ENCODE measurements around the gene DNMT3A.

Gene DNMT3A

DNA sequence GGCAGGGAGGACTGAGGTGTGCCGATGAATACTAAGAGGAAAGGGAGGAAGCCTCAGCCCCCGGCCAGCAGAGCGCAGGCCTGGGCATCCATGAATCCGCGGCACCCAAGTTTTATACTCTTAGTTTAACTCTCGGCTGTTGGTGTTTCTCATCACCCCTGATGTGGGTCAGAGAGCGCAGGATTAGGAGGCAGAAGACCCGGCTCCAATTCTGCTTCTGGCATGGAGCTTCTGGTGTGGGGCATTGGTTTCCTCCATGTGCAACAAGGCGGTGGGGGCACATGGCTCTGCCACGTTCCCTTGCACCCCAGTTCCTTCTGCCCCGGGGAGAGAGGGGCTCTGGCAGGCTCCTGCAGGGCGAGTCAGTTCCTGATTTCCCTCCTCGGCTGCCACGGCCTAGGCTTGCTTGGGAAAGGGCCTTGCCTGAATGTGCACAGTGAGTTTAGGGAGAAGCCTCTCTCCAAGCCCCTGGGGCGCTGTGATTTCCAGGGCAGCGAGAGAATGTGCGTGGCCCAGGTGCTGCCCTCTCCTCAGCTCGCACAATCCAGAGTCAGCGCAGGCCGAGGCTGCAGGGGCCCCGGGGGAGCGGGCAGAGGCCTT is 36.2 kb upstream of the DNMT3A start:
- no peak for DNase-seq (ENCODE audit: low read depth)
- no peak overlapping the region for H3K4me3 ChIP-seq (ENCODE audit: low read length)
- no peak for TF ChIP-seq CTCF (conservative IDR thresholded peaks at IDR 0.05; ENCODE audit: low read length)

- peak; percentile 78 for DNase-seq (ENCODE audit: low read depth)
- peak overlapping the region; percentile 48 for H3K4me3 ChIP-seq (ENCODE audit: low read length)
- TF ChIP-seq CTCF (conservative IDR thresholded peaks at IDR 0.05; ENCODE audit: low read length) = peak; percentile 55
Observed at GRCh38 chr2:25376750-25377621, 35.3 kb upstream of the DNMT3A start.

DNA sequence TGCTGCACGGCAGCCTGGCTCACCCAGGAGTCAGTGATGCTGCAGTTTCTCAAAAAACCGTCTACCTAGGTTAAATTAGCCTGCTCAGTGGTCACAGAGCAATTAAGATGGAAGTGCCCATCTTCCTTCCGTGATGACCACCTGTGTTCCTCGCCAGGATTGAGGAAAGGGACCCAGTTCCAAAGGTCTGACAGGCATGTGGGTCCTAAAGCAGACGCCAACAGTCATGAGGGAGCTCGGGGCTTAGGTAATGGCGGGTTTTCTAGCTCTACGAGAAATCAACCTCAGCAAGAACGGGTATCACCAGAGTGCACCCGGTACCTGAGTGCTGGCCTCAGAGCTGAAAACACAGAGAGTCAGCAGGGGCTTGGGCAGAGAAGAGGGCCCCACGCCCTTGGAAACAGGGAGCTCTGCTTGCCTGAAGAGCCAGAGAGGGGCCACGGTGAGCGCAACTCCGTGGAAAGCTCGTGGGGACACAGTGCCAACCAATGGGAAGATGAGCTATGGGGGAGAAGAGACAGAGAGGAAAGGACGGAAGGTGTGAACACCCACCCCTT is 34.3 kb upstream of the DNMT3A start:
- no peak overlapping the region for H3K4me3 ChIP-seq (ENCODE audit: low read length)
- no peak for DNase-seq (ENCODE audit: low read depth)
- no peak for TF ChIP-seq CTCF (conservative IDR thresholded peaks at IDR 0.05; ENCODE audit: low read length)

- TF ChIP-seq CTCF (conservative IDR thresholded peaks at IDR 0.05; ENCODE audit: low read length) = no peak
- H3K4me3 ChIP-seq (ENCODE audit: low read length) = no peak overlapping the region
- no peak for DNase-seq (ENCODE audit: low read depth)
Observed at GRCh38 chr2:25375371-25375988, 33.8 kb upstream of the DNMT3A start.

- TF ChIP-seq CTCF (conservative IDR thresholded peaks at IDR 0.05; ENCODE audit: low read length) = no peak
- no peak for DNase-seq (ENCODE audit: low read depth)
- H3K4me3 ChIP-seq (ENCODE audit: low read length) = no peak overlapping the region
Observed at GRCh38 chr2:25374827-25375226, 33.1 kb upstream of the DNMT3A start.

DNA sequence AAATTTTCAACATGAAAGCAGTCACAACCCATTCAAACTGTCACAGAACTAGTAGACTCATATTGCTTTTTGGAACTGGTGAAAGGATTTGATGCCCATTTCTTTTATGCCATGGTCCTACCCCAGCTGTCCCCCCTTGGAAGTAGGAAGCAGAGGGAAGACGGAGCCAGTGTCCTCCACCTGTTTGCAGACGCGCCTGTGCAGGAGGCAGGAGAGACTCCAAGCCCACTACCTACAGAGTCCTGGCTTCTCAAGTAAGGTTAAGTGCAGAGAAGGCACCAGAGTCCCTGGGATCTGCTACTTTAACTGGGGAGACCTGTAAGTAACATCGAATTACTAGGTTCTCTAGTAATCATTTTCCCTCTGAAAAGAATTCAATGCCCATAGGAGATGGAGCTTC is 32.7 kb upstream of the DNMT3A start:
- DNase-seq (ENCODE audit: low read depth) = no peak
- no peak for TF ChIP-seq CTCF (conservative IDR thresholded peaks at IDR 0.05; ENCODE audit: low read length)
- H3K4me3 ChIP-seq (ENCODE audit: low read length) = no peak overlapping the region
